ENCODE results near the gene SLIT3.
"Not testable (repeated sequence)": the region's sequence is repeated elsewhere in the genome, so short reads cannot be mapped to it uniquely, and the experiment has no call there.

SLIT3 gene

GRCh38 chr5:169106911-169107706 is 193.8 kb downstream of the SLIT3 start:
- no peak for DNase-seq (ENCODE audit: low read depth, low spot score)

DNA sequence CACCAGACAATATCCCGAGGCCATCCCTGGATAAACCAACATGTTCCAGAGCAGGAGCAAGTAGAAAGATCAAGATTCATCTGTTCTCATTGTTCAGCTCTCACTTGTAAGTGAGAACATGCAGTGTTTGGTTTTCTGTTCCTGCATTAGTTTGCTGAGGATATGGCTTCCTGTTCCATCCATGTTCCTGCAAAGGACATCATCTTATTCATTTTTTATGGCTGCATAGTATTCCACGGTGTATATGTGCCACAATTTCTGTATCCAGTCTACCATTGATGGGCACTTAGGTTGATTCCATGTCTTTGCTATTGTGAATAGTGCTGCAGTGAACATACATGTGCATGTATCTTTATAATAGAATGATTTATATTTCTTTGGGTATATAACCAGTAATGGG is 195.4 kb downstream of the SLIT3 start:
- DNase-seq (ENCODE audit: low read depth, low spot score), result not testable (repeated sequence)

- no peak for DNase-seq (ENCODE audit: low read depth, low spot score)
Measured at GRCh38 chr5:169104937-169105494, 195.9 kb downstream of the SLIT3 start.

DNA sequence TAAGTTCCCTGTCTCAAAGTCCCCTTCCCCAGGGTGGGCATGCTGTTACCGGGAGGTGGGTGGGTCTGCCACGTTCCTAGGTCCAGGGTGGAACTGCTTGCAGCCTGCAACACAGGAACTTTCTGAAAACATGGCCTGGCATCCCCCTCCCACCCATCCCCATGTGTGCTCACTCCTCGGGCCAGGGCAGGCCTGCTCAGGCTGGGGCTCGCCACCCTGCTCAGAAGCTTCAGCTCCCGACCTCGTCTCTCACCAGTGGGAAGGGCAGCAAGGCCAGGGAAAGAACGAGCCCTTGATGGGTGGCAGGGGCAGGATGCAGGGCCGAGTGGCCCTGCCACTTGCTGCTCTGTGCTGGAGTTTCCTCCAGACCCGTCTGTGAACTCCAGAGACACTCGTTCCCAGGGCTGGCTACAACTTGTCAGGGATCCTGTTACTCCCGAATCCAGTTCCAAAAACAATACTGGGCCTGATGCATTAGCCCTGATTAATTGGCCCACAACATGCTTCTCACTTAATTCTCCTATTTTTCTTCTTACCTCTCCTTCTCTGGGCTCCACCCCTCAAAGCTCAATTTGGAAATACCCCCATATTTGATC is 197.3 kb downstream of the SLIT3 start:
- no peak for DNase-seq (ENCODE audit: low read depth, low spot score)

DNA sequence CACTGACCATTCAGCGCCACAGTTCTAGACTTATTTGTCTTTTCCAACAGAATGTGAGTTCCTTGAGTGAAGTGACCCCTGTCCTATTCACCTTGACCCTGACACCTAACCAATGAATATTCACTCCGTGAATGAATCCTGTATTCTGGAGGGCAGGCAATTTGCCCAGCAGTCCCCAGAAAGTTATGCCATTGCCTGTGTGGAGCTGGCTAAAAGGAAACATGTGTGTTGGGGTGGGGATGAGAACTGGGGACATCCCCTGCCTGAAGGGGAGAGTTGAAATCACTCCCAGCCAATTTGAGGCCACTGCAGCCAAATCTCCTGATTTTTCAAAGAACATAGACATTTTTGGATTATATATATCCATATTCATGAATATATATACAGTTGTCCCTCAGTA is 199.0 kb downstream of the SLIT3 start:
- no peak for DNase-seq (ENCODE audit: low read depth, low spot score)

- DNase-seq (ENCODE audit: low read depth, low spot score), result no peak
Measured at GRCh38 chr5:169100735-169101075, 200.2 kb downstream of the SLIT3 start.

DNA sequence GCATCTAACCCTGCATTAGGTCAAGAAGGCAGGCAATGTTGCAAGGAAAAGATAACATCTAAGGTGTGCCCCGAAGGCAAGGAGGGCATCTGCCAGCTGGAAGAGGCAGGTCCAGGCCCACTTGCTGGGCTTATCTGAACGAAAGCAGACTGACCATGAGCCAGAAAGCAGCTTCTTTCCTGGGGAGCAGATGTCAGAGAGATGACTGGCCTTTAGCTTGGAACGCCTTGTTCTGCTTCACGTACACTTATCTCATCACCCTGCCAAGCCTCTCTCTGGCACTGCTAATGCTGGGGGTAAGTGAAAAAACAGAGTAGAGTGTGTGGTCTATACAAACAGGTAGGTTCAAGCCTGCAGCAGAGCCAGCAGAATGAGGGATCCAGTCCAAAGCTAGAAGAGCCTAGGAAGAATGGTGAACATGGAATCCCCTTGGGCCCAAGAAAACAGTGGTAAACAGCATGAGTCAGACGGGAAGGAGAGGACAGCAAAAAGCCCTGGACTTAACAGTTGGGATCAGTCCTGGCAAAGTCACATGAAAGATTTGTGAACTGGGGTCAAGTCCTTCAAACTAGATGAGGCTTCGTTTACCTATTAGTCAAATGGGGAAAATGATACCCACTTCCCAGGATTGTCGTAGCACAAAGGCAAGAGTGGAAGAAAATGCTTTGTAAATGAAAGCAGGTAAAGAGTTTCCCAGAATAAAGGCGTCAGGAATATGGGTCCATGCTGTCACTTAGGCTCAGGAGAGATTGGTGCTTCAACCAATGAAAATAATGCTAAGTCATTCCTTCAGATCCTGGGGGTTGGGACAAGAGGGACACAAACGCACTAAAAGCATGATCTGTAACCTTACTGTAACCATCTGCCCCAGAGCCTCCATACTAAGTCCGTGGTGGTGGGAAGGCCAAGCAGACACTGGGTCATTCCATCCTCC is 200.9 kb downstream of the SLIT3 start:
- DNase-seq (ENCODE audit: low read depth, low spot score), result no peak

DNA sequence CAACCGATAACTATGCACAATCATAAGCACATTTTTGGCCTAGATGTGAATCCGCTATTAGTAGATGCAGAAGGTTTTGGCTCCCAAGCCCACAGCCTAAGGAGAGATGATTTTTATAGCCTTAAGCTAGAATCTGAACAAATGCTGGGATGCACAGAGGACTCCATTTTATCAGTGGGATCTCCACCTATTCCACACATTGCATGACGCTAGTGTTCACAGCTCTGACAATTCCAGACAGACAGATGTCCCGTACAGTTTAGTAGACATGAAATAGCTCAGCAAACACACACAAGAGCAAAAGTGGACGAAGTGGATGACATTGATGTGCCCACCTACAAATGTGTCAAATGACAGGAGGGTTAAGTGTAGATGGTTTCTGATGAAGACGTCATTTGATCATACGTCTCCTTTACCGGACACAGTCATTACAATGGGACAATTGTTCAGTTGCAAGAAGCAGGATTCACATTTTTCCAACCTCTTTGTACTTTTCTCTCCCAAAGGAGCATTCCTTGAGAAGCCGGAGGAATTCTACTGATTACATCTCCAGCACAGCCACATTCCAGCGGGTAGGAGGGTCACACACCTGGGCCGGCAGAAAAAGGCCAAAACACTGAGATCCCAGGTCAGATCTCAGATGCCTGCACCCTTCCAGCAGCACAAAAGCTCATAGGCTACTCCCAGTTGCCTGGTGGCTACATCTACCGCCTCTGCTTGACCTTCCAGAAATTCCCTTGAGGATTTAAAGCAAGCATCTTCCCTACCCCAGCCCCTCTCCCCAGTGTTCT is 202.4 kb downstream of the SLIT3 start:
- no peak for DNase-seq (ENCODE audit: low read depth, low spot score)

DNA sequence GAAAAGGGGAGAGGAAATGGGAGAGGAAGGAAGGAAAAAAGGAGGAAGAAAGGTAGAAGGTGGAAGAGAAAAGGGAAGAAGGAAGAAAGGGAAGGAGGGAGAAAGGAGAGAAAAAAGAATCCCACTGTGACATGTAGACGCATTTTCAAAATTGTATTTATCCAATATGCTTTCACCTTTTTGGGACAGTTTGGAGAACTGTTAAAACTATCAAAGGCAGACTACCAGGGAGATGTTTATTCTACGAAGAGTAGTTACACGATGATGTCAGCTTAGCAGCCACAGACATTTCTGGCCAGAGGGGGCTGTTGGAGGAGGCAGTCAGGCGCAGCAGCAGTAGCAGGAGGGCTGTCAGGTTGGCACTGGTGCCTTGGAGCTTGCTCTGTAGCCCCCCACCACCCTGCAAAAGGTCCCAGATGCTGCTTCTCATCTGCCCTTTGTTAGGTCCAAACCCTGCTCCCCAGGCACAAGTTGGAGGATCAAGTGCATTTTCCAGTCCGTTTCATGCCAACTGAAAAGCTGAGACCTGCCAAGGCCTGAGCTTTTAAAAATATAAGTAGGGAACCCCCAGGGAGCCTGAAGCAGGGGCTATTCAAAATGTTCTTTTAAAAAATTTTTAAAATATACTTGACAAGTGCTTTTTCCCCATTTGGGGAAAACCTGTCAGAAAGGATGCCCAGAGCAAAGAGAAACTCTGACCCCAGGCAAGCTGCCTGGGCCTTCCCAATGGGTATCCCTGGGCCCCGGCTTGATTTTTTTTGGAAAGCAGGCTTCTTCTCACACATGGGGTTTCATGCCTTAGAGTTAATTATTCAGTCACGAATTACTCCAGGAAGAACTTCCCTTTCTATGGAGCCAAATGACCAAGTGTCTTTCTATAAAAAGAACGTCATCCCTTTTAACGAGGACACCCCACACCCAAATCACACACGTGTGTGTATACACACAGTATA is 203.3 kb downstream of the SLIT3 start:
- no peak for DNase-seq (ENCODE audit: low read depth, low spot score)

- DNase-seq (ENCODE audit: low read depth, low spot score), result no peak
Measured at GRCh38 chr5:169095976-169096375, 205.0 kb downstream of the SLIT3 start.

DNA sequence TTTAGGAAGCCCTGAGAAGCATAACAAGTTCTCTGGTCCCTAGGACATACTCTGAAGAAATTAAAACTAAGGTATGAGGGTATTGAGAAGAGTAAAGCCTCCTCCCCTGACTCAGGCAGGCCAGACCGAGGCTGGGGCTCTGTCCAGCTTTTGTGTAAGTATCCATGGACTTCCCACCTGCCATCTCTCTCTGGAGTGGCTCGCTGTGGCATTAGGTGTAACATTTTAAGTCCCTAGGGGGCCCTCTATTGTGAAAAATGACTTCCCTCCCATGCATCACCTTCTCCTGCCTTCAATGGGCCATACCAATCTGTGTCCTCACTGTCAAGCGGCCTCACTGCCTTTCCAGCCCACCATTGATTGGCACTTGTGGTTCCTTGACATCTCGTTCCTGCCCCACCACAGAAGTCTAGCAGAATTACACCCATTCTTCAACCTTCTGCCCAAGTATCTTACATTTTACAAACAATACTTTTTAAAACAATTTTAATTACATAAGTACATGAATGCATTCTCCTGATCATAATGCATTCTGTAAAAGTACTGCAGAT is 205.5 kb downstream of the SLIT3 start:
- no peak for DNase-seq (ENCODE audit: low read depth, low spot score)

DNA sequence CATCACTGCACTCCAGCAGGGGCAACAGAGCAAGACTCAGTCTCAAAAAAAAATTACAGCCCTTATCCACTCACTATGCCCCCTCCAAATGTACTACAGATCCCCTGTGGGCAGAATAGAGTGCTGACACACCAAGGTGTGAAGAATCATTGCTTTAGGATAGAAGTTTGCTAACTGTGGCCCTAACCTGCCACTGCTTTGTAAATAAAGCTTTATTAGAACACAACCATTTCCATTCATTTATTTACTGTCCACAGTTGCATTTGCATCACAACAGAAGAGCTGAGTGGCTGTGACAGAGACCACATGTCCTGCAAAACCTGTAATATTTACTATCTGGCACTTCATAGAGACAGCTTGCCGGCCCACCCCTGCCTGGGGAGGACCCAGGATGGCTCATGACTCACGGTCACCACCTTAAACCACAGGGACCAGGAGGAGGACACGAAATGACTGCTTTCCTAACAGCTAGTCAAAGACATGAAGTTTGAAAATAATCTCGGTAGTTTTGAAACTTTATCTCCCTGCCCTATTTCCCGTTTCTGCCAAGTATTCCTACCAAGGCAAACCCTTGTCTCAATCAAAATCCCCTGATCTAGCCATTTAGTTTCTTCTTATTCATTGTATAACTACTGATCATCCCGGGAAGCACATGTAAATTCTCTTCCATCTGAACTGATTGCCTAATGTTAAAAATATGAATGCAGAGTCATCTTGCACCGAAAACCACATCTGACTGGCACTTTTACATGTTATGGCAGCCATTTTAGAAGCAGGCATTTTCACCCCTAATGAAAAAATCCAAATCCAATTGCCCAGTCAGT is 206.1 kb downstream of the SLIT3 start:
- no peak for DNase-seq (ENCODE audit: low read depth, low spot score)

GRCh38 chr5:169091396-169091980 is 209.5 kb downstream of the SLIT3 start:
- no peak for DNase-seq (ENCODE audit: low read depth, low spot score)

- DNase-seq (ENCODE audit: low read depth, low spot score), result no peak
Measured at GRCh38 chr5:169089343-169089742, 211.6 kb downstream of the SLIT3 start.

DNA sequence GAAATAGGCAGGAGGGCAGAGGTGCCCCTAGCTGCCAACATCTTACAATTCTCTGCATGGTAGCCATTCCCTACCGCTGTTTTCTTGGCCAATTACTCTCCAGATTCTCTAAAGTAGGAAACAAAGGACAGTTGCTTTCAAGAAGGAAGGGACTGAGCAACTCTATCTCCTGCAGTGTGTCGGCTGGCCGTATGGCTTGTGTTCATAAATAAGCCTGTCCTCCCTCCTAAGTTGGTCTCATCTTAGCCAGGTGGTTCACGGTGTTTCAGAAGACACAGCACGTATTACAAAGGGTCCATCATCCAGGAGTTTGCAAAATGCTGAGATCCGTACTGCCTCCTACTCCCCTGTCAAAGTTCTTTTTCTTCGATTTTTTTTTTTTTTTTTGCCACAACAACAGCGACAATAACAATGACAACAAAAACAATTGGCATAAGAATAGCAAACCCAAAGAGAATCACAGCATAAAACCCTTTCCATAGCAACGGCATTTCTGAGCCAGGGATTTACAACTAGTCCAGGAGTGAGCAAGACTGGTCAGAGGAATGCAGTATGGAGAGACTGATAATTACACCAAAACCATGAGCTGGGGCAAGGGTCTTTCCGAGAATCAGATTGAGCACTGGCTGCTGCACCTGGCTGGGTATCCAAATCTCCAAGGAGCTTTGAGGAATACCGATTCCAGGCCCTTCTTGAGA is 212.8 kb downstream of the SLIT3 start:
- DNase-seq (ENCODE audit: low read depth, low spot score), result no peak

DNA sequence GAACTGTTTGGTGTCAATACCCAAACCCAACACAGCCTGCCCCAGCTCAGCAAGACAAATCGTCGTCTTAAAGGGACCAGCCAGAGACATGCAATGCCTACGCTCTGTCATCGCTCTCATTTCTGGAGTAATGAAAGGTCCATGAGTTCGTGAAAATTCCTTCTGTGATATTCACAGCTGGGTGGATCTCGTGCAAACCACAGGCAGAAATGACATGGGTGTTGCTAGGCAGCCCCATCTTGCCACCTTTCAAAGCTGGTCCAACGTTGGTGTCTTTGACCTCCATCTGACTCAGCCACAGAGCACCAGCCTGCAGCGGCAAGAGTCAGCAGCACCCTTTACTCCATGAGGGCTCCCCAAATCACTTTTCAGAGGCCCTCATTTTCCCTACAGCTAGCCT is 215.3 kb downstream of the SLIT3 start:
- DNase-seq (ENCODE audit: low read depth, low spot score), result no peak

- no peak for DNase-seq (ENCODE audit: low read depth, low spot score)
Measured at GRCh38 chr5:169085212-169085611, 215.7 kb downstream of the SLIT3 start.

GRCh38 chr5:169084775-169085174 is 216.2 kb downstream of the SLIT3 start:
- DNase-seq (ENCODE audit: low read depth, low spot score), result no peak

Measured in smooth muscle cell of the brain vasculature (primary cell).